Thyroid gland (tissue), 4 donors: ENCODE data around the gene ZBTB37.

Experiments used
- CTCF ChIP-seq, 6 experiments: fragments of 200-600 bp in 3 of 6; fragments of 450-650 bp in 3 of 6; sonication (generic) in 3 of 6; IDR thresholded peaks; one replicate each; pipeline ENCODE4 v1.5.1; 2016 to 2019; ENCODE audit warnings: antibody characterized with exemption in 6 of 6, mild to moderate bottlenecking in 2 of 6, inconsistent platforms in 1 of 6, moderate library complexity in 1 of 6
- POLR2A ChIP-seq, 2 donors: fragments of 450-650 bp; IDR thresholded peaks; one replicate each; pipeline ENCODE4 v1.6.1; 2017; ENCODE audit warnings: antibody characterized with exemption in 2 of 2, mild to moderate bottlenecking in 2 of 2, moderate library complexity in 1 of 2

GRCh38 chr1:173894189-173894588 lies 26.0 kb downstream of the ZBTB37 start:
- TF ChIP-seq CTCF (IDR thresholded peaks at IDR 0.05) (no peak), POLR2A (IDR thresholded peaks at IDR 0.05) (no peak)
